Gastroesophageal sphincter (tissue), 3 donors: ENCODE measurements around the gene PCDH15.

ENCODE experiments used
- EP300 ChIP-seq: sonication (generic); formaldehyde crosslinking; IDR thresholded peaks from one replicate; pipeline ENCODE4 v1.6.1; 2017; ENCODE audit warnings: antibody characterized with exemption, mild to moderate bottlenecking
- POLR2A ChIP-seq, 2 donors: fragments of 450-650 bp; IDR thresholded peaks; one replicate each; pipeline ENCODE4 v1.6.1; 2017; ENCODE audit warnings: antibody characterized with exemption in 2 of 2, mild to moderate bottlenecking in 2 of 2, moderate library complexity in 1 of 2
- POLR2AphosphoS5 ChIP-seq: sonication (generic); formaldehyde crosslinking; IDR thresholded peaks from one replicate; pipeline ENCODE4 v1.6.1; 2017; ENCODE audit warnings: antibody characterized with exemption
- TF ChIP-seq, protein P1 (sequence below), 4 experiments: fragments of 200-600 bp in 2 of 4; fragments of 450-650 bp in 2 of 4; sonication (generic) in 1 of 4; IDR thresholded peaks; one replicate each; pipeline ENCODE4 v1.5.1; 2017 to 2019; ENCODE audit warnings: antibody characterized with exemption in 4 of 4, mild to moderate bottlenecking in 2 of 4, moderate library complexity in 2 of 4

DNA sequence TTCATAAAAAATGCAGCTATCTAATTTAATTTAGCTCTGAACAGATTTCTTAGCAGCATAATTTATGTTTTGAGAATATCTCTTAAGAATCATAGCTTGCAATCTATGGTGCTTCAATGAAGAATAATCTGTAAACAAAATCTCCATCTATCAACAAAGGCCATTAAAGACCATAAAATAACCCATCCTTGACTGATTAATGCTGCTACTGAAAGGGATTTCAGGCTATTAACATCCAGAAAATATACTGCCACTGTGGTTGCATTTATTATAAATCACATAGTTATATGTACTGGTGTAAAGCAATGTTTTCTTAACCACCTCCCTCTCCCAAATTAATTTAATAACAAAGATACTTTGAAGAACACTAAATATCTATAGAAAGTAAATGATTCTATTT is 191.6 kb downstream of the PCDH15 start:
- TF ChIP-seq POLR2AphosphoS5: no peak
- TF ChIP-seq, protein P1, sequence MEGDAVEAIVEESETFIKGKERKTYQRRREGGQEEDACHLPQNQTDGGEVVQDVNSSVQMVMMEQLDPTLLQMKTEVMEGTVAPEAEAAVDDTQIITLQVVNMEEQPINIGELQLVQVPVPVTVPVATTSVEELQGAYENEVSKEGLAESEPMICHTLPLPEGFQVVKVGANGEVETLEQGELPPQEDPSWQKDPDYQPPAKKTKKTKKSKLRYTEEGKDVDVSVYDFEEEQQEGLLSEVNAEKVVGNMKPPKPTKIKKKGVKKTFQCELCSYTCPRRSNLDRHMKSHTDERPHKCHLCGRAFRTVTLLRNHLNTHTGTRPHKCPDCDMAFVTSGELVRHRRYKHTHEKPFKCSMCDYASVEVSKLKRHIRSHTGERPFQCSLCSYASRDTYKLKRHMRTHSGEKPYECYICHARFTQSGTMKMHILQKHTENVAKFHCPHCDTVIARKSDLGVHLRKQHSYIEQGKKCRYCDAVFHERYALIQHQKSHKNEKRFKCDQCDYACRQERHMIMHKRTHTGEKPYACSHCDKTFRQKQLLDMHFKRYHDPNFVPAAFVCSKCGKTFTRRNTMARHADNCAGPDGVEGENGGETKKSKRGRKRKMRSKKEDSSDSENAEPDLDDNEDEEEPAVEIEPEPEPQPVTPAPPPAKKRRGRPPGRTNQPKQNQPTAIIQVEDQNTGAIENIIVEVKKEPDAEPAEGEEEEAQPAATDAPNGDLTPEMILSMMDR (IDR thresholded peaks at IDR 0.05): no peak
- TF ChIP-seq EP300: no peak
- TF ChIP-seq POLR2A (IDR thresholded peaks at IDR 0.05): no peak
